ENCODE measurements around the gene ACO2.
"Not testable (repeated sequence)": the region's sequence is repeated elsewhere in the genome, so short reads cannot be mapped to it uniquely, and the experiment has no call there.

ACO2 gene

DNA sequence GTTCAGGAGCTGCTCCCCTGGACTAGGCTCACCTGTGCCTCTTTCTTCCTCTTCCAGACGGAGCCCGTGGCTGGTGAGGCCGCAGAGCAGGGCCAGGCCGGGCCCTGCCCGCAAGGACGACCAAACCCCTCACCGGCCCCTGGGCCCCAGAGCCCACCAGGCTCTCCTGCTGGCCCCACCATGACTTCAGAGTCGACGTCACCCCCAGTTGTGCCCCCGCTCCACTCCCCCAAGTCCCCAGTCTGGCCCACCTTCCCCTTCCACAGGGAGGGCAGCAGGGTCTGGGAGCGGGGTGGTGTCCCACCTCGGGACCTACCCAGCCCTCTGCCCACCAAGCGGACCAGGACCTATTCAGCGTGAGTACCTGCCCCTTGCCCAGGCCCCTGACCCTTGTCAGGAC is 102.9 kb downstream of the ACO2 start:
- Histone ChIP-seq H3K4me1 (peaks cover 11% of the 10 kb centered on the region), H3K4me3 (ENCODE audit: low read depth, low read length) (no peak overlapping the region), H3K27me3 (no peaks in the 10 kb centered on the region), H3K36me3 (no peaks in the 10 kb centered on the region), H3K9me3 (no peaks in the 10 kb centered on the region)
- no peak for DNase-seq
- TF ChIP-seq, protein P1, sequence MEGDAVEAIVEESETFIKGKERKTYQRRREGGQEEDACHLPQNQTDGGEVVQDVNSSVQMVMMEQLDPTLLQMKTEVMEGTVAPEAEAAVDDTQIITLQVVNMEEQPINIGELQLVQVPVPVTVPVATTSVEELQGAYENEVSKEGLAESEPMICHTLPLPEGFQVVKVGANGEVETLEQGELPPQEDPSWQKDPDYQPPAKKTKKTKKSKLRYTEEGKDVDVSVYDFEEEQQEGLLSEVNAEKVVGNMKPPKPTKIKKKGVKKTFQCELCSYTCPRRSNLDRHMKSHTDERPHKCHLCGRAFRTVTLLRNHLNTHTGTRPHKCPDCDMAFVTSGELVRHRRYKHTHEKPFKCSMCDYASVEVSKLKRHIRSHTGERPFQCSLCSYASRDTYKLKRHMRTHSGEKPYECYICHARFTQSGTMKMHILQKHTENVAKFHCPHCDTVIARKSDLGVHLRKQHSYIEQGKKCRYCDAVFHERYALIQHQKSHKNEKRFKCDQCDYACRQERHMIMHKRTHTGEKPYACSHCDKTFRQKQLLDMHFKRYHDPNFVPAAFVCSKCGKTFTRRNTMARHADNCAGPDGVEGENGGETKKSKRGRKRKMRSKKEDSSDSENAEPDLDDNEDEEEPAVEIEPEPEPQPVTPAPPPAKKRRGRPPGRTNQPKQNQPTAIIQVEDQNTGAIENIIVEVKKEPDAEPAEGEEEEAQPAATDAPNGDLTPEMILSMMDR (IDR thresholded peaks at IDR 0.05; ENCODE audit: low read depth, low read length): no peak

DNA sequence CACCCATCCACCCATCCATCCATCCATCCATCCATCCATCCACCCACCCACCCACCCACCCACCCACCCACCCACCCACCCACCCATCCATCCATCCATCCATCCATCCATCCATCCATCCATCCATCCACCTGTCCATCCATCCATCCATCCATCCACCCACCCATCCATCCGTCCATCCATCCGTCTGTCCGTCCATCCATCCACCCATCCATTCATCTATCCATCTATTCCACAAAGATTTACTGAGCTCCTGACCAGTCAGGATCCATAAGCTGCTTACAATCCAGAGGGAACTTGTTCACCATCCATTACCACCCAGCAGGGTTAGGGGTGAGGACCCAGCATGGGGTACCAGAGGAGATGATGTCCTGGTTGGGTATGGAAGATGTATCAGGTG is 103.4 kb downstream of the ACO2 start:
- not testable (repeated sequence) for H3K4me3 ChIP-seq (ENCODE audit: low read depth, low read length); DNase-seq; H3K36me3 ChIP-seq; H3K27me3 ChIP-seq; H3K9me3 ChIP-seq
- H3K4me1 ChIP-seq: peaks cover 11% of the 10 kb centered on the region

DNA sequence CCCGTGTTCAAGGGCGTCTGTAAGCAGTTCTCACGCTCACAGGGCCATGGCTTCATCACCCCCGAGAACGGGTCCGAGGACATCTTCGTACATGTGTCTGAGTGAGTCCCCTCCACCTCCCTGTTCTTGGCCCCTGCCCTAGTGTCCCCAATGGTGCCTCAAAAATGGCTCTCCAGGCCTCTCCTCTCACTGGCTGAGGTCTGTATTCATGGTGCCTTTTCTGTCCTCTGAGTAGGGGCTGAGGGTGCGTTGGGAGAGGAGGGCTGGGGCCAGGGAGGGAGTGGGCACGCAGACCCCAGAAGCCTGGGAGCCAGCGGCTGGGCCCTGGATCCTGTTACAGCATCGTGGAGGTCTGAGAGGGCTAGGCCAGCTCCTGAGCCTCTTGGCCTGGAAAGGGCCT is 104.8 kb downstream of the ACO2 start:
- DNase-seq: no peak
- H3K27me3 ChIP-seq: no peaks in the 10 kb centered on the region
- peaks cover 6% of the 10 kb centered on the region for H3K4me1 ChIP-seq
- no peaks in the 10 kb centered on the region for H3K9me3 ChIP-seq
- H3K4me3 ChIP-seq (ENCODE audit: low read depth, low read length): no peak overlapping the region
- TF ChIP-seq, protein P1 (IDR thresholded peaks at IDR 0.05; ENCODE audit: low read depth, low read length): no peak
- no peaks in the 10 kb centered on the region for H3K36me3 ChIP-seq

DNA sequence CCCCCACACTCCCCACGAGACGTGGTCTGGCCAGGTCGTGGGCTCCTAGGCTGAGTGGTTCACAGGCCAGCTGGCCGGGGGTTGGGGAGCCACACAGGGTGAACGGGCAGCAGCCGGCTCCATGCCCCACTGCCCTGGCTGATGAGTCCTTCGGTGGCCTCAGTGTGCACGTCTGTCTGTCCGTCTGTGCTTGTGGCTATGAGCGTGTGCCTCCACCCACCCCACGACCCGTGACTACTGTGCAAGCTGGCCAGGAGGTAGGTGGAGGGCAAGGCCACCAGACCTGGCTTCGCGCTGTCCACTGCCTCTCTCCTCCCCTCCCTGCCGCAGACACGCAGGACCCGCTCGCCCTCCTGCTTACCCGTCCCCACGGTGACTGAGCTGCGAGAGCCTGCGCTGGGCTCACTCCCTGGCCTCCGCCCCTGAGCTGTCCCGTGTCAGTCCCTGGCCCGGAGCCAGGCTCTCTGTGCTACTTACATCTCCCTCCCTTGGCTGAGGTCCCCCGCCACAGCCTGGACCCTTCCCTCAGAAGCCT is 106.0 kb downstream of the ACO2 start:
- Histone ChIP-seq H3K9me3 (no peaks in the 10 kb centered on the region), H3K36me3 (no peaks in the 10 kb centered on the region), H3K4me3 (ENCODE audit: low read depth, low read length) (no peak overlapping the region), H3K4me1 (no peaks in the 10 kb centered on the region; the same call in none of the 2 replicates), H3K27me3 (no peaks in the 10 kb centered on the region)
- DNase-seq: peak; percentile 70
- TF ChIP-seq, protein P1 (IDR thresholded peaks at IDR 0.05; ENCODE audit: low read depth, low read length): no peak

DNA sequence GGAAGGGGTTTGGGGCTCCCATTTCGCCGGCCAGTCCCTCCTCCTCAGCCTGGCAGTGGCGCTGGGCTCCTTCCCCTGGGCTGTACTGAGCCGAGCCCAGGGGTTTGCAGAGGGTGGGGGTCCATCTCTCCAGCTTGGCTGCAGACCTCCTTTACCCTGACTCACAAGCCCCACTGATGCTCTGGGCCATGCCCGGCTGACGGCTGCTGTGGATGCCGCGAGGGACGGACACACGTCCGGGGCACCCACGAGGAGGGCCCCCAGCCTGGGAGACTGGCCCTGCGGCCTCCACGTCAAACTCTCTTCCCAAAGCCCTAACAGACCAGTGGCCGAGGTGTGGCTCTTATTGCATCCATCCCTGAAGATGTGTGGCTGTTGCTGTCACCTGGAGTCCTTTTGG is 106.6 kb downstream of the ACO2 start:
- Histone ChIP-seq H3K36me3 (no peaks in the 10 kb centered on the region), H3K4me1 (no peaks in the 10 kb centered on the region; the same call in none of the 2 replicates), H3K27me3 (no peaks in the 10 kb centered on the region), H3K4me3 (ENCODE audit: low read depth, low read length) (no peak overlapping the region), H3K9me3 (no peaks in the 10 kb centered on the region)
- TF ChIP-seq, protein P1 (IDR thresholded peaks at IDR 0.05; ENCODE audit: low read depth, low read length): no peak
- DNase-seq: no peak

DNA sequence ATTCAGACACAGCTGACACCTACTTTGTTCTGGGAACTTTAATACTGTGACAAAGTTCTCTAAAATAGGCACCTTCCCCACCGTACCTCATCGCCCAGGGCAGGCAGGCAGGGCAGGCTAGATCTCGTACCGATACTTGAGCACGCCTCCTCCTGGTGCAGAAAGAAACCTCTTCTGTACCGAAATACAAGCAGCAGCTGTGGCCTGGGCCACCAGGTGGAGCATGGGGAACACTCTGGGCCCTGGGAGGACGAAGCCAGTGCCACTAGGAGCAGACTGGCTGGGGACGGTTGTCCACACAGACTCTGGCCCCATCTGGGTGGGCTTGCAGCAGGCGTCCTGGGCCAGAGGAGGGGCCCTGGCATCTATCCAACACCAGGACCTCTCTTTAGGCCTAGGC is 108.0 kb downstream of the ACO2 start:
- Histone ChIP-seq H3K27me3 (no peaks in the 10 kb centered on the region), H3K9me3 (no peaks in the 10 kb centered on the region), H3K4me1 (no peaks in the 10 kb centered on the region; the same call in none of the 2 replicates), H3K36me3 (no peaks in the 10 kb centered on the region), H3K4me3 (ENCODE audit: low read depth, low read length) (no peak overlapping the region)
- TF ChIP-seq, protein P1 (IDR thresholded peaks at IDR 0.05; ENCODE audit: low read depth, low read length): peak; percentile 94
- peak; percentile 84 for DNase-seq

All from BE2C (cell line).